HG02973 (cell line): Measurements from ENCODE around the gene PLEKHN1.
"Not testable (repeated sequence)": the region's sequence is repeated elsewhere in the genome, so short reads cannot be mapped to it uniquely, and the experiment has no call there.

Source experiments
- ATAC-seq: cut with Tn5 transposase; IDR thresholded peaks from one replicate; pipeline ENCODE4 v1.9.1; 2021; ENCODE audit warnings: moderate library complexity; ENCODE audit not compliant: unreplicated experiment

PLEKHN1 gene

DNA sequence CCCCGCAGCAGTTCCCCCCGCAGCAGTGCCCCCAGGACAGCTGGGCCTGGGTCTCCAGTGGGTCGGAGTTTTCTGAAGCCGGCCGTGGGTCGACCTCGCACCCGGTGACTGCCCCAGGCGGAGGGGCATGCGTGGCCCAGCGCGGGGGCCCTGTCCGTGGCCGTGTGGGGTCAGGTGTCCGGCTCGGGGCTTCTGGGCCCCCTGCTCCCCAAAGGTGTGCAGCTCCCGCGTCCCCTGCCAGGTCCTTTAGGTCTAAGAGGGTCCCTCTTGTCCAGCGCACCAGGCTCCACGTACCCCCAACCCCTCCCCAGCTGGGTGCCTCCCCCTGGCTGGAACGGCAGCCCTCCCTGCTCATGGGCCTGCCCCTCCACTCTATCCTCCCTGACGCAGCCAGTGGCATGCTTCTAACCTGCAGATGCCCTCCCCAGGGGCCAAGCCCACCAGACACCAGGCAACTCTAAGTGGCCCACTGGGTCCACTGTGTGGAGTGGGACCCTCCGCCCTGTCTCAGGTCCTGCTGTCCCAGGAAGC, 39.6 kb downstream of the PLEKHN1 start:
- ATAC-seq, result no peak

DNA sequence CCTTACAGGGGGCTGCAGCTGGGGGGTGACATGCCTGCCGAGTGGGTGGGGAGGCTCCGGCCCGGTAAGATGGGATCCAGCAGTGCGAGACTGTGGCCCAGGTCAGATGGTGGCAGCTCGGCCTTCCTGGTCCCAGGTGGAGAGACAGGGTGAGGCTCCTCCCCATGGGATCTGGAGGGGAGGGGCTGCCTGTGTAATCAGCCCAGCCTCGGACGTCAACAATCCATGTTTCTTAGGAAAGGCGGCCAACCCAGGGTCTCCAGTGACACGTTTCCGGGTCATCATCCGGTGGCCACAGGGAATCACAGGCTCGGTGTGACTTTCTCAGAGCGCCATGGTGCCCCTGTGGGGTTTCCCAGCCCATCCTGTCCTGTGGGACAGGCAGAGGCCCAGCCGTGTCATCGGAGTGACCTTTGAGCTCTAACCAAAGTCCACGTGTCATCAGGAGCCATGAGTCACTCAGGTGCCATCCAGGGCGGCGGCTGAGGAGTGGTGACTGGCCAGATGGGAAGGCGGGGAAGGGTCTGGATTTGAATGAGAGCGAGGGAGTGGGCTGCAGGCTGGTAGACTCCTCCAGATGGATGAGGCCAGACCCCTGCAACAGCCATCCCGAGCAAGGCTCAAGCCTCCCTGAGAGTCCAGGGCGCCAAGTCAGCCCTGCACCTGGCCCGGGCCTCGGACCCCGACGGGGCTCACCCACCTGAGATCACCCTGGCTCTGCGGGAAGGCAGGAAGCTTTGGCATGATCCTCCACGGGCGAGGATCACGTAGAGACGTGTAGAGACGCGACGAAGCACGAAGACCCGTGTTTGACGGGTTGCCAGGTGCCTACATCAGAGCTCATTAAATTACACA, 40.2 kb downstream of the PLEKHN1 start:
- ATAC-seq, result no peak

DNA sequence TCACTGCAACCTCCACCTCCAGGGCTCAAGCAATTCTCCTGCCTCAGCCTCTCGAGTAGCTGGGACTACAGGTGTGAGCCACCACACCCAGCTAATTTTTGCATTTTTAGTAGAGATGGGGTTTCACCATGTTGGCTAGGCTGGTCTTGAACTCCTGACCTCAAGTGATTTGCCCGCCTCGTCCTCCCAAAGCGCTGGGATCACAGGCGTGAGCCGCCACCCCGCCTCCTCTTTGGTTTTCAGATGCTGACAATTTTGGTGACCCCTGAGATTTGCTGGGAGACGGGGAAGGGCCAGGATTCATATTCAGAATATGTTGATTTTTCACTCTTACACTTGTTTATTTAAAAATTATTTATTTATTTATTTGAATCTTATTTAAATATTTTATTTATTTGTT, 43.8 kb downstream of the PLEKHN1 start:
- not testable (repeated sequence) for ATAC-seq

DNA sequence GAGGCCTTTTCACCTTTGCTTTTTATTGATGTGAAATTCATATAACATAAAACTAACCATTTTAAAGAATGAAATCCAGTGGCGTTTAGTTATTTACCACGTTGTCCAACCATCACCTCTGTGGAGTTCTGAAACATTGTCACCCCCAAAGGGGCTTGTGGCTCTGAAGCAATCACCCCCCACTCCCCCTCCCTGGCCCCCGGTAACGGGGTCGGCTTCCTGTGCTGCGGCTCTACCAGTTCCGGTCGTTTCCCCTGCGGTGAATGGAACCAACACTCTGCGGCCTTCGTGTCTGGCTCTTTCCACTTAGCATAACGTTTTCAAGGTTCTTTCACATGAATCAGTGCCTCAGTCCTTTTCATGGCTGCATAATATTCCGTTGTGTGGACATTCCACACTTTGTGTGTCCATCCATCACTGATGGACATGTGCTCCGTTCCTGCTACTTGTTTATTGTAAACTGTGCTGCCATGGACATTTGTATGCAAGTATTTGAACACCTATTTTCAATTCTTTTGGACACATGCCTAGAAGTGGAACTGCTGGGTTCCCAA, 45.2 kb downstream of the PLEKHN1 start:
- no peak for ATAC-seq

DNA sequence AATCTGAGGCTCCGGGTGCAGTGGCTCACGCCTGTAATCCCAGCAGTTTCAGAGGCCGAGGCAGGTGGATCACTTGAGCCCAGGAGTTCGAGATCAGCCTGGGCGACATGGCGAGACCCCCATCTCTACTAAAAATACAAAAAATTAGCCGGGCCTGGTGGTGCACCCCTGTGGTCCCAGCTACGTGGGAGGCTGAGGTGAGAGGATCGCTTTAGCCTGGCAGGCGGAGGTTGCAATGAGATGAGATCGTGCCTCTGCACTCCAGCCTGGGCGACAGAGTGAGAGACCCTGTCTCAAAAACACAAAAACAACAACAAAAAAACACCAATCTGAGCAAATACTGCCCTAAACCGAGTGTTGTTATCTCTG, 46.4 kb downstream of the PLEKHN1 start:
- ATAC-seq, result not testable (repeated sequence)

DNA sequence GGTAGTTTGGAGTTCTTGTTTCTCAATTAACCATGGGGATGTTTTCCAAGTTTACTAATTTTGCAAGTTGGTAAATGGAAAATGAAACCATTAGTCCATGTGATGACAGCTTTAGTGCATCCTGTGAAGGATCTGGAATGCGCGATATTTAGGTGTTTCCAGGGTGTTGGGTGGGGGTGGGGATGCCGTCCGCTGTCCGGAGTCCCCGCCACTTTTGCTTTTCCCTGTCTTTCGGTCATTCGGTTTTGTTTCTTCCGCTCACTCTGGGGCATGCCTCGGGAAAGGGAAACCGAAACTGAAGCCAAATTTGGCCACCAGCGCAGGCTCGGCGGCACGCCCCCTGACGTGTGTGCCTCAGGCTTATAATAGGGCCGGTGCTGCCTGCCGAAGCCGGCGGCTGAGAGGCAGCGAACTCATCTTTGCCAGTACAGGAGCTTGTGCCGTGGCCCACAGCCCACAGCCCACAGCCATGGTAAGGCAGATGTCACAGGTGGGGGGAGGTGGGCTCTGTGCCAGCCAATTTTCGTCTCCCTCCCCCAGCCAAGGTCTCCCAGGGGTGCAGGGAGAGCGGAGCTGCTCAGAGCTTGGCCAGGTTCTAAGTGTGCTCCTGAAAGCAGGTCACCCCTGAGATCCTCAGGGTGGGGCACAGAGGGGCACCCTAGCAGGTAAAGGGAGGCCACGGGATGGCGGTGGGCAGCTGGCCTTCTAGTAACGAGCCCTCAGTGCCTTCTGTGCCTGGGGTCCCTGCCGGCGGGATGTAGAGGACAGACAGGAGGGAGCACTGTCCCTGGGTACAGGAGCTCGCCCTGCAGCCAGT, 47.0 kb downstream of the PLEKHN1 start, which contains the start of gene ISG15:
TSS of gene ISG15 (plus strand) at position 393 of the 817 bp plus-strand sequence. CDS start at position 470, 77 bp downstream.
- peak; percentile 67 for ATAC-seq

DNA sequence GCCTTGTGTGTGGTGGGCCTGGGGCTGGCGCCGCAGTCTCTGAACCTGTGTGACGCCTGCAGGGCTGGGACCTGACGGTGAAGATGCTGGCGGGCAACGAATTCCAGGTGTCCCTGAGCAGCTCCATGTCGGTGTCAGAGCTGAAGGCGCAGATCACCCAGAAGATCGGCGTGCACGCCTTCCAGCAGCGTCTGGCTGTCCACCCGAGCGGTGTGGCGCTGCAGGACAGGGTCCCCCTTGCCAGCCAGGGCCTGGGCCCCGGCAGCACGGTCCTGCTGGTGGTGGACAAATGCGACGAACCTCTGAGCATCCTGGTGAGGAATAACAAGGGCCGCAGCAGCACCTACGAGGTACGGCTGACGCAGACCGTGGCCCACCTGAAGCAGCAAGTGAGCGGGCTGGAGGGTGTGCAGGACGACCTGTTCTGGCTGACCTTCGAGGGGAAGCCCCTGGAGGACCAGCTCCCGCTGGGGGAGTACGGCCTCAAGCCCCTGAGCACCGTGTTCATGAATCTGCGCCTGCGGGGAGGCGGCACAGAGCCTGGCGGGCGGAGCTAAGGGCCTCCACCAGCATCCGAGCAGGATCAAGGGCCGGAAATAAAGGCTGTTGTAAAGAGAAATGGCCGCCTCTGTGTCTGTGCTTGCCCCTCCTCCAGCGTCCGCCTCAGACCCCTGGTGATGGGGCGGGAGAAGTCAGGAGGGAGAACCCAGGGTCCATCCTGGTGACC, 47.8 kb downstream of the PLEKHN1 start:
- ATAC-seq, result no peak

DNA sequence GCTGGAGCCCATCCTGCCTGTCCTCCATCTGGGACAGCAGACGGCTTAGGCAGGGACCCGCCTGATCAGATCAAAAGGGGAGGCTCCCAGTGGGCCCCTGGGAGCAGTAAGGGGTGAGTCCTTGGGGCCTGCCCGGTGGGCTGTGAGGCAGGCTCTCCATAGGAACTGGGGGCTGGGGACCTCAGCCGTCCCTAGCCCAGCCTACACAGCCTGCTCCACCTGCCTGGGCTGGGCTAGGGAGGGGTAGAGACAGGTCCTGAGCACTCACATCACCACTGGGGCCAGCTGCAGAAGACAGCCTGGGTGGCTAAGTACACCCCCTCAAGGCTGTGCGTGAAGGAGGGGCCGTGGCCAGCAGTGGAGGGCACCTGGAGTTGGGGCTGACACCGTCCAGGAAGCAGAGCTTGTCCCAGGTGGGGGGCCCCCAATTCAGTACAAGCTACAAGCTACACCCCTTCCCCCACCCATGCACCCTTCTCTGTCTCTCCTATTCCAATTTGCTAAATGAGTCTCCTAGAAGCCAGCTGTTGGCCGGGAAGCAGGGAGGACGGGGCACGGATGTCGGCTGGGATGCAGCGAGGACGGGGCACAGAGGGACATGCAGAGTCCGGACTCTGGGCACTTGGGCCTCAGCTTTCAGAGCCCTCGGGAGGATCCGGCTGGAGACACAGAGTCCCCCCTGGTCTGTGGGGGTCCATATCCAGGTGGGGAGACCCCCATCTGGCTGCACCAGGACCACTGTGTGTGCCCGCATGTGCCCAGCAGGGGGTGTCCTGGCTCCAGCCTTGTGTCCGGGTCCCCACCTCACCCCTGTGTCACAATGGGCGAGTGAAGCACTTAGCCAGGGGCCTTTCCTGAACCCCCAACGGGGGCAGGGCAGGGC, 48.8 kb downstream of the PLEKHN1 start:
- no peak for ATAC-seq

DNA sequence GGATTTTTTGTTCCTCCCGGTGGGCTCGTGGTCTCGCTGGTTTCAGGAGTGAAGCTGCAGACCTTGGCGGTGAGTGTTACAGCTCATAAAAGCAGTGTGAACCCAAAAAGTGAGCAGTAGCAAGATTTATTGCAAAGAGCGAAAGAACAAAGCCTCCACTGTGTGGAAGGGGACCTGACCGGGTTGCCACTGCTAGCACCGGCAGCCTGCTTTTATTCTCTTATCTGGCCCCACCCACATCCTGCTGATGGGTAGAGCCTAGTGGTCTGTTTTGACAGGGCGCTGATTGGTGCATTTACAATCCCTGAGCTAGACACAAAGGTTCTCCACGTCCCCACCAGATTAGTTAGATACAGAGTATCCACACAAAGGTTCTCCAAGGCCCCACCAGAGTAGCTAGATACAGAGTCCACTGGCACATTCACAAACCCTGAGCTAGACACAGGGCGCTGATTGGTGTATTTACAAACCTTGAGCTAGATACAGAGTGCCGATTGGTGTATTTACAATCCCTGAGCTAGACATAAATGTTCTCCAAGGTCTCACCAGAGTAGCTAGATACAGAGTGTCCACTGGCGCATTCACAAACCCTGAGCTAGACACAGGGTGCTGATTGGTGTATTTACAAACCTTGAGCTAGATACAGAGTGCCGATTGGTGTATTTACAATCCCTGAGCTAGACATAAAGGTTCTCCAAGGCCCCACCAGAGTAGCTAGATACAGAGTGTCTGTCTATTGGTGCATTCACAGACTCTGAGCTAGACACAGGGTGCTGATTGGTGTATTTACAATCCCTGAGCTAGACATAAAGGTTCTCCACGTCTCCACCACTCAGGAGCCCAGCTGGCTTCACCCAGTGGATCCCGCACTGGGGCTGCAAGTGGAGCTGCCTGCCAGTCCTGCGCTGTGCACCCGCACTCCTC, 51.4 kb downstream of the PLEKHN1 start:
- not testable (repeated sequence) for ATAC-seq

DNA sequence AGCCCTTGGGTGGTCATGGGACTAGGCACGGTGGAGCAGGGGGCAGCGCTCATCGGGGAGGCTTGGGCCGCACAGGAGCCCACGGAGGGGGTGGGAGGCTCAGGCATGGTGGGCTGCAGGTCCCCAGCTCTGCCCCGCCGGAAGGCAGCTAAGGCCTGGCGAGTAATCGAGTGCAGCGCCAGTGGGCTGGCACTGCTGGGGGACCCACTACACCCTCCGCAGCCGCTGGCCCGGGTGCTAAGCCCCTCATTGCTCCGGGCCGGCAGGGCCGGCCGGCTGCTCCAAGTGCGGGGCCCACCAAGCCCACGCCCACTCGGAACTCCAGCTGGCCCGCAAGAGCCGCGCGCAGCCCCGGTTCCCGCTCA, 52.0 kb downstream of the PLEKHN1 start:
- ATAC-seq, result not testable (repeated sequence)

DNA sequence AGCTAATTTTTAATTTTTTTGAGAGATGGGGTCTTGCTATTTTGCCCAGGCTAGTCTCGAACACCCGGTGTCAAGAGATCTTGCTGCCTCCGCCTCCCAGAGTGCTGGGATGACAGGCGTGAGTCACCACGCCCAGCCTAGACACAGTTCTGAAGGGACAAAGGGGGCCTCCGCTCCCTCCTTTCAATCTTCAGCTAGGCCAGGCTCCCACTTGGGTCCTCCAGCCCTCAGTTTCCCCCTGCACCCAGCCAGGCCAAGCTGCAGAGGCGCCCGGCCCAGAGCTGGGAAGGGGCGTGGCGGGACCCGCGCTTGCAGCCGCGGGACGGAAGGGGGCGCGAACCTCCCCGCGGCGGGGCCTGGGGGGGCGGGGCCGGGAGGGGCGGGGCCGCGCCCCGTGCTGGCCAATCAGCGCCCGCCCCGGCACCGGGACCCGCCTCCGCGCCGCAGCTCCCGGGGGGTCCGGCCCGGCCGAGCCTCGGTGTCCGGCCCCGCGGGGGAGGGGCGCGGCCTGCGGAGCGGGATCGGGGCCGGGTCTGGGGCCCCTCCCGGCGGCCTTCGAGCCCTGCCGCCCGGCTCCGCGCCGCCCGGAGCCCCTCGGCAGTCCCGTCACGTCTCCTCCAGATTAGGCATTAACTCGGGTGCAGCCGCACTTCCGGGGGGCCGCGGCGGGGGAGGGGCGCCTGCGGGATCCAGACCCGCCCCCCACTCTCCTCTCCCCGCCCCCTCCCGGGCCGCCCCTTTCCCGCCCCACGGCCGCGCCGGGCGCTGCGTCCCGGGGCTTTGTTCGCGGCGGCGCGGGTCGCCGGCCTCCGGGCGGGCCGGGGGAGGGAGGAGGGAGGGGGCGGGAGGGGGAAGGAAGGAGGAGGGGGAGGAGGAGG, 53.1 kb downstream of the PLEKHN1 start:
- peak; percentile 53 for ATAC-seq

DNA sequence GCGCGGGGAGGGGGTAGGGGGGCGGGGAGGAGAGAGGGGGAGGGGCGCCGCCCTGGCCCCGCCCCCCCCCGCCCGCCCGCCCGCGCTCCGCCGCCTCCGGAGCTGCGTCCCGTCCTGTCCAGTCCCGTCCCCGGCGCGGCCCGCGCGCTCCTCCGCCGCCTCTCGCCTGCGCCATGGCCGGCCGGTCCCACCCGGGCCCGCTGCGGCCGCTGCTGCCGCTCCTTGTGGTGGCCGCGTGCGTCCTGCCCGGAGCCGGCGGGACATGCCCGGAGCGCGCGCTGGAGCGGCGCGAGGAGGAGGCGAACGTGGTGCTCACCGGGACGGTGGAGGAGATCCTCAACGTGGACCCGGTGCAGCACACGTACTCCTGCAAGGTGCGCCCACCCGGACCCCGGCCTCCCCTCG, 53.7 kb downstream of the PLEKHN1 start, which contains the start of gene AGRN:
TSS of gene AGRN (plus strand) at position 121 of the 405 bp plus-strand sequence. CDS start at position 174, 53 bp downstream.
- ATAC-seq, result peak; percentile 31

DNA sequence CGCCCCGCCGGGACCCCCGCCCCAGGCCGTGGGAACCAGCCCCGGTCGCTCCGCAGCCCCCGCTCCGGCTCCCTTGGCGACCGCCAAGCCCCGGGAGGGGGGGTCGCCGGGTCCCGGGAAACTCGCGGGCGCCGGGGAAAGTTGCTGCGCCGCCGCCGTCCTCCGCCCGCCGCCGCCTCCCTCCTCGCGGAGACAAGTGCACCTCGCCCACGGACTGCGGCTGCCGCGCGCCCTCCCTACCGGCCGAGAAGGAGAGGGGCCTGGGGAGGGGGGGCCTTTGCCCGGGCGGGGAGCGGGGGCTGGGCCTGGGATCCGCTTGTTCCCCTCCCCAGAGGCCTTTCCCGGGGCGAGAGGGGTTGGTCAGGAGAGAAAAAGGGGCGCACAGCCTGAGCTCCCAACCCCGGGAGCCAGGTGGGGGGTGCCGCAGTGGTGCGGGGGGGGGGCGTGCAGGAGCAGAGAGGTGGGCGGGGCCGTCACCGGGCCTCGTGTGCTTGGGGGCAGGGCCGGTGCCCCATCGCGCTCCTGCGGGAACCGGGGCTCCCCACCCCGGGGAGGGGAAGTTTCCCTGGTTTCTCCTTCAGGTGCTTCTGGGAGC, 54.2 kb downstream of the PLEKHN1 start:
- peak; percentile 11 for ATAC-seq

DNA sequence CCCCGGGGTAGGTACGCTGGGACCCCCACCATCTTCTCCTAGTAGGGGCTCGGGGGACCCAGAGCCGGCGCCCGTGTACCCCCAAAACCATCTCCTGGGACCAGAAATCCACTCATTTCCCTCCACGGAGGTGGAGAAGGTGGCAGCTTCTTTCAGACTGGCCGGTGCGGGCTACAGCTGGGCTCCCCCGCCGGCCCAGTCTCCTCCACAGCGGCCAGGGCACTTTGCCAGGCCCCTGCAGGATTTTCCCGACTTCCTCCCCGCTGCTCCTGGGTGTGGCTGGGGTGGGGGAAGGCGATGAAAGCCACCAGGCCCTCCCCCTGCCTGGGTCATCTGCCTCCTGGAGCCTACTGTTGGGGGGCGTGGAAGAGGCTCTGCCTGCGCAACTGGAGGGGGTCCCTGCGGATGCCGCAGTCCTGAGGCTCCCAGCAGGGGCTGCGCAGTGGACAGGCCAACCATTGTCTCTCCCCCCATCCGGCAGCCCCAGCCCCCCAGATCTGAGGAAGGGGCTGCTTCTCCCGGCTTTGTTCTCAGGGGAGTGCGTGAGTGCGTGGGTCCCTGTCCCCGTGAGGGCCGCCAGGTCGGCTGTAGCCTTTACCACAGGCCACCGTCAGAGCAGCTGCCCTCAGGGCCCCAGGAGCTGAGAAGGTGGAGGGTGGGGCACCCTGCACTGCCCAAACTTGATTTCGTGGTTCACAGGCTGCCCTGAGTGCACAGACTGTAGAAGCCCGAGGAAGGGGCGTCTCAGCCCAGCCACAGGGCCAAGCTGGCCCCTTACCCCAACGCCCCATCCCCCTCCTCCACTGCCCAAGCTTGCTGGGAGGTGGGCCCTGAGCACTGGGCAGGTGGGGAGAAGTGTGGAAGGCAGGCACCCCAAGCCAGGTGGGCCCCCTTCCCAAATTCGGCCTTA, 55.0 kb downstream of the PLEKHN1 start:
- no peak for ATAC-seq

DNA sequence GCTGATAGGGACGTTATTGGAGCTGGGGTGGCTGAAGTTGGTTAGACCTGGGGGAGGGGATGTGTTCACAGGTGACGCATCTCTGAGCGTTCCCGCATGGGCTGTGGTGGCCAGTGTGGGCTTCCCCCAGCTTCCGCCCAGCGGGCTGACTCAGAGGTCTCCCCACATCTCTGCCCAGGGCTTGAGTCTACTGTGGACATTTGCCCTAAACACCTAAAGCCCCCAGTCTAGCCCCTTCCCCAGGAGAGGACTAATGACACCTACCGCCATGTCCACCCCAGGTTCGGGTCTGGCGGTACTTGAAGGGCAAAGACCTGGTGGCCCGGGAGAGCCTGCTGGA, 55.6 kb downstream of the PLEKHN1 start:
- no peak for ATAC-seq

DNA sequence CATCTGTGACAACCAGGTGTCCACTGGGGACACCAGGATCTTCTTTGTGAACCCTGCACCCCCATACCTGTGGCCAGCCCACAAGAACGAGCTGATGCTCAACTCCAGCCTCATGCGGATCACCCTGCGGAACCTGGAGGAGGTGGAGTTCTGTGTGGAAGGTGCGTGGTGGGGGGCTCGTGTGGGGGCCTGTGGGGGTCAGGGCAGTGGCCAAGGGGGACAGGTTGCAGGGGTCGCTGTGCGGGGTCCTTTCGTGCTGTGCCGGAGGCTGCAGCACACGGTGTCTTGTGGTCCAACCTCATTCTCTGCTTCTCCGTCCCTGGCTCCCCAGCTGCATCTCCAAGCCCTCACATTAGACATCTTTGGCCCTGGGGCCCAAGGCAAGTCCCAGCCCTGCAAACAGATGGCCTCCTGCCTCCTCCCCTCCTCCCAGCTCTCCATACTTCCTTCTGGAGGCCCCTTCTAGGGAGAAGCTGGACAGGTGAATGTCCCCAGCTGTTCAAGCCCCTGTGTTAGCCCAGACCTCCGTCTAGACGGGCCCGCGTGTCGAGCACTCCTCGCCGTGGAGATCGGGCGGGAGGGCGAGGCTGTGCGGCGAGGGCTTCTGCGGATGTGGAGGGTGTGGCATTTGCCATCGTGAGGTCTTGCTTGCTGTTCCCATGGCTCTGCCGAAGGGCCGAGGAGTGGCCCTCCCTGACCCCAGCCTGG, 56.2 kb downstream of the PLEKHN1 start:
- ATAC-seq, result no peak
